Esophagus squamous epithelium (tissue), 5 donors: ENCODE results near the gene LPIN1. TPM values are rescaled to one million over a fixed set of nuclear protein-coding genes. Genes with fewer than 3 reads are reported as not detected.

Experiments
- DNase-seq: peaks from one replicate; lab custom pipeline; 2025; lab: John Stamatoyannopoulos, UW
- H3K27ac ChIP-seq, 4 donors: fragments of 200-600 bp; sonication (generic); one replicate each; pipeline ENCODE4 v1.5.1; 2016 to 2019; ENCODE audit warnings: mild to moderate bottlenecking in 1 of 4
- H3K27me3 ChIP-seq, 4 donors: fragments of 200-600 bp; sonication (generic); 1 replicate in 3 of 4; 2 replicates in 1 of 4; pipeline versions ENCODE4 v1.5.1 to v1.6.0; 2017 to 2021; ENCODE audit warnings: antibody characterized with exemption in 1 of 4
- H3K36me3 ChIP-seq, 3 donors: fragments of 200-600 bp; sonication (generic); one replicate each; pipeline ENCODE4 v1.5.1; 2016 to 2019
- H3K4me1 ChIP-seq, 3 donors: fragments of 200-600 bp; sonication (generic); one replicate each; pipeline ENCODE4 v1.5.1; 2017 to 2019
- H3K4me3 ChIP-seq, 4 donors: fragments of 200-600 bp; sonication (generic); 1 replicate in 3 of 4; 2 replicates in 1 of 4; pipeline ENCODE4 v1.5.1; 2016 to 2019; ENCODE audit warnings: mild to moderate bottlenecking in 2 of 4, moderate library complexity in 1 of 4
- H3K9me3 ChIP-seq, 3 donors: fragments of 200-600 bp; sonication (generic); one replicate each; pipeline ENCODE4 v1.5.1; 2016 to 2019
- POLR2A ChIP-seq, 4 donors: fragments of 450-650 bp; IDR thresholded peaks; one replicate each; pipeline ENCODE4 v1.6.1; 2017; ENCODE audit warnings: antibody characterized with exemption in 4 of 4, mild to moderate bottlenecking in 4 of 4, moderate library complexity in 3 of 4
- WGBS, 2 donors: methylation state at CpG; one replicate each; pipeline ENCODE4 v1.1.5; 2018; 5-methylcytosine and 5-hydroxymethylcytosine counted together
- intact Hi-C: fragments of 100-400 bp; cut with DNase I; formaldehyde crosslinking; loops from one replicate; pipeline ENCODE4 v1.15.0; 2022
- total RNA-seq, 4 donors: library from RNA; depleted of rRNA; stranded (reverse); fragments of >200 nt; gene quantifications; one replicate each; pipeline ENCODE4 v1.1.0, GENCODE V29; 2016
- TF ChIP-seq, protein P1 (sequence below), 6 experiments: fragments of 450-650 bp in 4 of 6; fragments of 200-600 bp in 2 of 6; sonication (generic) in 2 of 6; IDR thresholded peaks; one replicate each; pipeline ENCODE4 v1.5.1; 2016 to 2019; ENCODE audit warnings: antibody characterized with exemption in 6 of 6, mild to moderate bottlenecking in 4 of 6, moderate library complexity in 4 of 6
- donor health status: DM: yes; HTN: yes; CAD: no.

Gene LPIN1
- total RNA-seq, 4 donors from 2014 or later = 16.9 to 80.9 (median 39.7) TPM

DNA sequence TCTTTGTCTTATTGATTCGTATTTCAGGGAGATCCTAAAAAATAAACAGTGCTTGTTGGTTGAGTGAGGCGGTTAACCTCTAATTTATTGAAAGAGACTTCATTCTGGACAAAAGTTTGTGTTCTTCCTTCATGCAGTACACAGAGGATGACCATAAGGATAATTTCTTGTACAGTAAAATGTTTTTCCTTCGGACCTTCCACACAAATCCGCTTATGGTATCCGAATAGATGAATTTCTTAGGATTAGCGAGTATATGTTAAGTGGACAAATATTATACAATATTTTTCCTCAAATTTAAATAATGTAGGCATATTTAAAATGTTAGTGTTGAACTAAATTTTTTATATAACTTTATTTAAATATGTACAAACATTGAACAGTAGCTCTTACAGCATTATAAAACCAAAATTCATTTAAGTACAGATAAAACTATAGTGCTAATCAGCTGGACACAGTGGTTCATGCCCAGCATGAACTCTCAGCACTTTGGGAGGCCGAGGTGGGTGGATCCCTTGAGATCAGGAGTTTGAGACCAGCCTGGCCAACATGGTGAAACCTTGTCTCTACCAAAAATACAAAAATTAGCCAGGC, 84.4 kb downstream of the LPIN1 start:
- H3K4me3 ChIP-seq = peak overlapping the region; percentile 13 to 50 (median 27)
- no peaks in the 10 kb centered on the region for H3K9me3 ChIP-seq
- TF ChIP-seq, protein P1, sequence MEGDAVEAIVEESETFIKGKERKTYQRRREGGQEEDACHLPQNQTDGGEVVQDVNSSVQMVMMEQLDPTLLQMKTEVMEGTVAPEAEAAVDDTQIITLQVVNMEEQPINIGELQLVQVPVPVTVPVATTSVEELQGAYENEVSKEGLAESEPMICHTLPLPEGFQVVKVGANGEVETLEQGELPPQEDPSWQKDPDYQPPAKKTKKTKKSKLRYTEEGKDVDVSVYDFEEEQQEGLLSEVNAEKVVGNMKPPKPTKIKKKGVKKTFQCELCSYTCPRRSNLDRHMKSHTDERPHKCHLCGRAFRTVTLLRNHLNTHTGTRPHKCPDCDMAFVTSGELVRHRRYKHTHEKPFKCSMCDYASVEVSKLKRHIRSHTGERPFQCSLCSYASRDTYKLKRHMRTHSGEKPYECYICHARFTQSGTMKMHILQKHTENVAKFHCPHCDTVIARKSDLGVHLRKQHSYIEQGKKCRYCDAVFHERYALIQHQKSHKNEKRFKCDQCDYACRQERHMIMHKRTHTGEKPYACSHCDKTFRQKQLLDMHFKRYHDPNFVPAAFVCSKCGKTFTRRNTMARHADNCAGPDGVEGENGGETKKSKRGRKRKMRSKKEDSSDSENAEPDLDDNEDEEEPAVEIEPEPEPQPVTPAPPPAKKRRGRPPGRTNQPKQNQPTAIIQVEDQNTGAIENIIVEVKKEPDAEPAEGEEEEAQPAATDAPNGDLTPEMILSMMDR (IDR thresholded peaks at IDR 0.05) = no peak
- no peak for TF ChIP-seq POLR2A (IDR thresholded peaks at IDR 0.05)
- intact Hi-C loops = loop anchor here (5.0 kb wide), 1 partner anchor 886 kb away; the partner anchor contains the start of gene TRIB2
- peak overlapping the region; percentile 62 to 85 (median 72) for H3K27ac ChIP-seq
- WGBS, 2 donors = 48 to 55% methylated on average over 7 of the region's 7 CpGs
- peaks cover 7 to 25% (median 19%) of the 10 kb centered on the region in 3 donors for H3K4me1 ChIP-seq
- H3K27me3 ChIP-seq = no peaks in the 10 kb centered on the region
- H3K36me3 ChIP-seq = peaks cover 0 to 25% (median 0%) of the 10 kb centered on the region in 3 donors
- no peak for DNase-seq

DNA sequence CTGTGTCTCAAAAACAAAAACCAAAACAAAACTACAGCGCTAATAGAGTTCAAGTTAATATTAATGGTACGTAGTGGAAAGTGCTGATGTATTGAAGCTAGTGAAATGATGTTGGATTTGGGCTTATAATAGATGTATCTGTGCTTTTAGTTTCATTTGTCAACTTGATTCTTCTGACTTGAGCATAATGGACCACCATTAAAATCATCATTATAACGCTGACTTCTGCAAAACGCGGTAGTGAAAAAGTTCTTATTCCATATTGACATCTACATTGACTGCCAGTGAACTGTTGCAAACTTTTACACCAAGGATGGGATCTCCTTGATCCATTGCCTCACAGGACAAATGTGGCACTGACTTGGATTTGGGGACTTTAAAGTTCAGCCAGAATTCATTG, 85.0 kb downstream of the LPIN1 start:
- TF ChIP-seq, protein P1 (IDR thresholded peaks at IDR 0.05) = no peak
- no peak for TF ChIP-seq POLR2A (IDR thresholded peaks at IDR 0.05)
- no peak overlapping the region for H3K27ac ChIP-seq
- H3K4me3 ChIP-seq = no peak overlapping the region
- peaks cover 0 to 18% (median 0%) of the 10 kb centered on the region in 3 donors for H3K36me3 ChIP-seq
- intact Hi-C loops = loop anchor here (5.0 kb wide), 1 partner anchor 886 kb away; the partner anchor contains the start of gene TRIB2
- peaks cover 7 to 25% (median 19%) of the 10 kb centered on the region in 3 donors for H3K4me1 ChIP-seq
- 92% methylated on average over 5 of the region's 5 CpGs for WGBS, 2 donors
- DNase-seq = no peak
- no peaks in the 10 kb centered on the region for H3K9me3 ChIP-seq
- H3K27me3 ChIP-seq = no peaks in the 10 kb centered on the region

DNA sequence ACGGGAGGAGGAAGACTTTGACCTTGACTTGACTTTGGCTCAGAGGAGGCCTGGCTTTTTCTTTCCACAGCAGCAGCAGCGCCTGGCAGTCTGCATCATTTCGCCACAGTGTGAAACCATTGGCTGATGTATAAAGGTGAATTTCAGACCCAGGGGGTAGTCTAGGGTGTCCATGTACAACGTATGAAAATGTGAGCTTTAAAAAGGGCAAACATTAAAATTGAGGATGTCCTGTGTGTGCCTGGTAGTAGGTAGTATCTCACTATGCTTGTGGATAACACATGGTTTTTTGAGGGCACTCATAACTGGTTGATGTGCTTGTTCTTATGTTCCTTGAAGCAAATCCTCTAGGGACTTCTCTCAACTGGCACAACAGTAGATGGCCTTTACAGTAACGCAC, 86.1 kb downstream of the LPIN1 start:
- no peak overlapping the region for H3K4me3 ChIP-seq

DNA sequence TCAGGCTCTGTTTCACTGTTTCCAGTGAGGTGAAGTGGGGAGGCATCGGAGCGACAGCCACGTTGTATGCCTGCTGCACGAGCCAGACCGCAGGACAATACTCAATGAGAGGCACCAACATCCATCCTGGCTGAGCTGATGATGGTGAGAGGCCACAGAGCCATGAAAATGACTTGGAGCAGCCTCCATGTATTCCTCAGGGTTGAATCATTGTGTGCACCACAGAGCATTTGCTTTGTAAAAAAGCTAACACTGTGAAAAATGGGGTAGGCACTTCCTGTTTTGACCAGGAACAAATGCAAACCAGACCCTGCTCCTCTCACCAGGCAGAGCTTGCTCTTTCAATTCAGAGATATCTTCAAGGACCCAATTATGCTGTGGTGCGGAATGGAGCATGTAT, 87.2 kb downstream of the LPIN1 start:
- no peak for DNase-seq
- no peaks in the 10 kb centered on the region for H3K9me3 ChIP-seq
- H3K36me3 ChIP-seq = no peaks in the 10 kb centered on the region
- H3K4me1 ChIP-seq = peaks cover 7 to 25% (median 19%) of the 10 kb centered on the region in 3 donors
- no peak overlapping the region for H3K4me3 ChIP-seq
- intact Hi-C loops = loop anchor here (5.0 kb wide), 1 partner anchor 884 kb away; the partner anchor contains the start of gene TRIB2
- 88 to 97% methylated on average over 5 to 6 of the region's 6 CpGs for WGBS, 2 donors
- no peaks in the 10 kb centered on the region for H3K27me3 ChIP-seq
- TF ChIP-seq, protein P1 (IDR thresholded peaks at IDR 0.05) = no peak
- no peak for TF ChIP-seq POLR2A (IDR thresholded peaks at IDR 0.05)
- no peak overlapping the region for H3K27ac ChIP-seq

More for the DNA sequence above, 86.1 kb downstream of the LPIN1 start:
- Histone ChIP-seq H3K9me3 (no peaks in the 10 kb centered on the region), H3K4me1 (peaks cover 7 to 25% (median 19%) of the 10 kb centered on the region in 3 donors), H3K27ac (no peak overlapping the region), H3K36me3 (peaks cover 0 to 9% (median 0%) of the 10 kb centered on the region in 3 donors), H3K27me3 (no peaks in the 10 kb centered on the region)
- intact Hi-C loops = loop anchor here (5.0 kb wide), 1 partner anchor 885 kb away; the partner anchor contains the start of gene TRIB2
- no peak for DNase-seq
- TF ChIP-seq POLR2A (IDR thresholded peaks at IDR 0.05) = no peak
- TF ChIP-seq, protein P1 (IDR thresholded peaks at IDR 0.05) = no peak
- 87 to 89% methylated on average over 5 of the region's 5 CpGs for WGBS, 2 donors

DNA sequence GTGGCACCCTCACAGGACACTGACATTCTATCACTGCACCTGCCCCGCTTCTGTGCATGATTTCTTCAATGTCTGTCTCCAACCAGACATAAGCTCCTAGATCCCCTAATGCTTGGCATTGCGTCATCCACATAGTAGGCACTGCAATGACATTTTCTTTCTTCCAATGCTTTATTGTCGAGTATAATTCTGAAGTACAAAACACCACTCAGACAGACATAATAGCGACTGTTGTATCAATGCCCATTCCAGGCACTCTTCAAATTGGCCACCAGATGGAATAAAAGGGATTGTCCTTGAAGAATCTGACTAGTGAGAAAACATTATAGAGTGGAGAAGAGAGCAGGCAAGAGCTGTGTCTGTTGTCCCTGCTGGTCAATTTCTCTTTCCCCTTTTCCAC, 89.0 kb downstream of the LPIN1 start:
- intact Hi-C loops = no loop called here

More for the DNA sequence above, 89.0 kb downstream of the LPIN1 start:
- no peak for DNase-seq
- no peak overlapping the region for H3K4me3 ChIP-seq
- H3K27me3 ChIP-seq = no peaks in the 10 kb centered on the region
- no peak for TF ChIP-seq POLR2A (IDR thresholded peaks at IDR 0.05)
- TF ChIP-seq, protein P1 (IDR thresholded peaks at IDR 0.05) = no peak
- H3K4me1 ChIP-seq = peaks cover 0 to 9% (median 6%) of the 10 kb centered on the region in 3 donors
- H3K9me3 ChIP-seq = no peaks in the 10 kb centered on the region
- 85 to 95% methylated on average over 4 of the region's 4 CpGs for WGBS, 2 donors
- no peaks in the 10 kb centered on the region for H3K36me3 ChIP-seq
- H3K27ac ChIP-seq = no peak overlapping the region
